Right lobe of liver (tissue), 6 donors: ENCODE measurements around the gene TEX22. TPM values are rescaled to one million over a fixed set of nuclear protein-coding genes. Genes with fewer than 3 reads are reported as not detected.

ENCODE experiments used
- ATAC-seq, 4 donors: fragments of 200-7000 bp; cut with Tn5 transposase; one replicate each; pipeline ENCODE4 v1.9.1; 2020; ENCODE audit warnings: mild to moderate bottlenecking in 4 of 4, moderate library complexity in 4 of 4
- DNase-seq, 3 donors: peaks; one replicate each; pipeline ENCODE4 v3.0.0-alpha.2; 2020
- H3K27ac ChIP-seq, 3 donors: fragments of 200-600 bp; one replicate each; pipeline ENCODE4 v1.8.0; 2022
- H3K27me3 ChIP-seq, 2 donors: fragments of 200-600 bp; one replicate each; pipeline ENCODE4 v1.8.0; 2022
- H3K36me3 ChIP-seq, 4 donors: fragments of 200-600 bp; sonication (generic) in 1 of 4; one replicate each; pipeline versions ENCODE4 v1.5.1 to v1.8.0; 2017 to 2022; ENCODE audit warnings: control low read depth in 1 of 4
- H3K4me1 ChIP-seq, 4 donors: fragments of 200-600 bp; sonication (generic) in 1 of 4; one replicate each; pipeline versions ENCODE4 v1.5.1 to v1.8.0; 2017 to 2022; ENCODE audit warnings: control low read depth in 1 of 4
- H3K4me3 ChIP-seq, 3 donors: fragments of 200-600 bp; one replicate each; pipeline ENCODE4 v1.8.0; 2022
- H3K9me3 ChIP-seq, 4 donors: fragments of 200-600 bp; sonication (generic) in 1 of 4; one replicate each; pipeline versions ENCODE4 v1.5.1 to v1.8.0; 2017 to 2022; ENCODE audit warnings: control low read depth in 1 of 4
- POLR2A ChIP-seq: fragments of 450-650 bp; IDR thresholded peaks from one replicate; pipeline ENCODE4 v1.6.1; 2017; ENCODE audit warnings: antibody characterized with exemption, mild to moderate bottlenecking
- WGBS: methylation state at CpG from one replicate; pipeline ENCODE4 v1.1.6; 2018; ENCODE audit warnings: low coverage, low lambda C conversion rate; ENCODE audit not compliant: insufficient coverage; ENCODE audit errors: missing lambda C conversion rate; 5-methylcytosine and 5-hydroxymethylcytosine counted together
- intact Hi-C, 2 donors: fragments of 100-400 bp; cut with DNase I; formaldehyde crosslinking; loops; one replicate each; pipeline versions ENCODE4 v1.11.2 to v1.14.1; 2022
- total RNA-seq, 6 experiments: library from RNA; depleted of rRNA in 2 of 6; stranded (reverse); fragments of >200 nt in 2 of 6; fragmentation: NEBNext Ultra II Directional in 3 of 6; extraction: Animal tissue kit (Norgen Biotek cat#: 25700) in 3 of 6; gene quantifications; one replicate each; pipeline versions ENCODE4 v1.1.0 to v1.2.4, GENCODE V29; 2016 to 2023
- TF ChIP-seq, protein P1 (sequence below), 4 donors: fragments of 200-600 bp in 3 of 4; fragments of 450-650 bp in 1 of 4; IDR thresholded peaks; one replicate each; pipeline versions ENCODE4 v1.5.1 to v1.8.0; 2016 to 2022; ENCODE audit warnings: antibody characterized with exemption in 4 of 4, mild to moderate bottlenecking in 2 of 4
- donor health status: DM: no; HTN: yes; CAD: no.
- donor health status: DM: no; HTN: no; CAD: no.
- donor health status: DM: no; HTN: no; CAD: no.
- donor health status: DM: no; HTN: yes; CAD: no.
- donor health status: DM: no; HTN: yes; CAD: no.

The TEX22 gene
- total RNA-seq, 6 experiments from 2014 or later: 0.07 to 0.44 (median 0.35) TPM; not detected in 3

DNA sequence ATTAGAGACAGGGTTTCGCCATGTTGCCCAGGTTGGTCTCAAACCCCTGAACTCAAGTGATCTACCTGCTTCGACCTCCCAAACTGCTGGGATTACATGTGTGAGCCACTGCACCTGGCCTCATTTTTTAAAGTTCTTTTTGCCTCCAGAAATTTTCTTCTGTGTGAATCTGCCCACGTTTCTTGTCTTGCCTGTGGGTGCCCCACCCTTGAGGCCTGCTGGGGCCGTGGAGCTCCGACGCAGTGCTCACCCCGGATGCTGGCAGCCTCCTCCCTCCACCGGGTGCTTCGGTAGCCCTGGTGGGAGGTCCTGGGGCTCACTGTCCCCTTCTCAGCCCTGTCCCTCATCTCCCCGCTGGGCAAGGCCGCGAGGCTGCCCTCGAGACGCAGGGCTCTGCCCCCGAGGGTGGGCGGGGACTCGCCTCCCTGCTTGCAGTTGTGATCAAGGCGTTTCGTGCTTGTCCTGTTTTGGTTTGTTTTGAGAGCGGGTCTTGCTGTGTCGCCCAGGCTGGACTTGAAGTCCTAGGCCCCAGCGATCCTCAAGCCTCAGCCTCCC lies 56.8 kb downstream of the TEX22 start:
- Histone ChIP-seq H3K4me1 (no peaks in the 10 kb centered on the region), H3K36me3 (peaks cover 0 to 12% (median 2%) of the 10 kb centered on the region in 4 donors), H3K27ac (no peak overlapping the region), H3K9me3 (no peaks in the 10 kb centered on the region), H3K4me3 (no peak overlapping the region), H3K27me3 (no peaks in the 10 kb centered on the region)
- DNase-seq (no peak), ATAC-seq (no peak)
- intact Hi-C loops: no loop called here
- WGBS: 78% methylated on average over 8 of the region's 22 CpGs
- TF ChIP-seq, protein P1, sequence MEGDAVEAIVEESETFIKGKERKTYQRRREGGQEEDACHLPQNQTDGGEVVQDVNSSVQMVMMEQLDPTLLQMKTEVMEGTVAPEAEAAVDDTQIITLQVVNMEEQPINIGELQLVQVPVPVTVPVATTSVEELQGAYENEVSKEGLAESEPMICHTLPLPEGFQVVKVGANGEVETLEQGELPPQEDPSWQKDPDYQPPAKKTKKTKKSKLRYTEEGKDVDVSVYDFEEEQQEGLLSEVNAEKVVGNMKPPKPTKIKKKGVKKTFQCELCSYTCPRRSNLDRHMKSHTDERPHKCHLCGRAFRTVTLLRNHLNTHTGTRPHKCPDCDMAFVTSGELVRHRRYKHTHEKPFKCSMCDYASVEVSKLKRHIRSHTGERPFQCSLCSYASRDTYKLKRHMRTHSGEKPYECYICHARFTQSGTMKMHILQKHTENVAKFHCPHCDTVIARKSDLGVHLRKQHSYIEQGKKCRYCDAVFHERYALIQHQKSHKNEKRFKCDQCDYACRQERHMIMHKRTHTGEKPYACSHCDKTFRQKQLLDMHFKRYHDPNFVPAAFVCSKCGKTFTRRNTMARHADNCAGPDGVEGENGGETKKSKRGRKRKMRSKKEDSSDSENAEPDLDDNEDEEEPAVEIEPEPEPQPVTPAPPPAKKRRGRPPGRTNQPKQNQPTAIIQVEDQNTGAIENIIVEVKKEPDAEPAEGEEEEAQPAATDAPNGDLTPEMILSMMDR (IDR thresholded peaks at IDR 0.05): no peak
- TF ChIP-seq POLR2A: no peak

DNA sequence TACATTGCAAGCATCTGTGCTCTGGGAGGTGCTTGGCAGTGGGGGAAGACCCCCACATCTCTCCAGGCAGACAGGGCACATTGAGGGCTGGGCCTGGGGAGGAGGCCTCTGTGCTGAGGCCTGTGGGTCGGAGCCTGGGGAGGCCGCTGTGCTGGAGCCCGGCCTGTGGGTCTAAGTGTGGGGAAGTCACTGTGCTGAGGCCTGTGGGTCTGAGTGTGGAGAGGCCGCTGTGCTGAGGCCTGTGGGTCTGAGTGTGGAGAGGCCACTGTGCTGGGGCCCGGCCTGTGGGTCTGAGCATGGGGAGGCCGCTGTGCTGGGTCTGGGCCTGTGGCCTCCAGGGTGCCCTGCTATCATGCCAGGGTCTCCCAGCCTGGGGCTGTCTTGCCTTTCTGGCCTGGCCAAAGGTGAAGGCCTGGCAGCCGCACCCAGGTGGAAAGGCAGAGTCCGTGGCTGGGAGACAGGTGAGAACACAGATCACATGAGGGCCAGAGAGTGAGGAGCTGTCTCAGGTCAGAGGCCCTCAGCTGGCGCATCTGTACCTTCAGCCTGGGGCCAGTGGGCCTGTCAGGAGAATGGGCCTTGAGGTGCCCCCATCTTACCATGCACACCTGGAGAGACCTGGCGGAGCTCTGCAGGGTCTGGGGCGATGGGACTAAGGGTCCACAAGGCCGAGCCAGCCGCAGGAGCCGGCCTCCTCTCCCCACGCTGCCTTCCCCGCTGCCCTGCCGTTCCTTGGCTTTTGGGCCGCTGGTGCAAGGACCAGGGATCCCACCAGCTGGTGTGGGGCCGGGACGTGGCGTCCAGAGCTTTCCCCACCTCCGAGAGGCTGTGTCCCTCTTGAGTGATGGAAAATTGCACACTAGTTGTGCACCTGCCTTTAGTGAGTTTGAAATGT lies 57.7 kb downstream of the TEX22 start:
- Histone ChIP-seq H3K4me1 (no peaks in the 10 kb centered on the region), H3K27me3 (no peaks in the 10 kb centered on the region), H3K27ac (no peak overlapping the region), H3K36me3 (peaks cover 0 to 11% (median 4%) of the 10 kb centered on the region in 4 donors), H3K9me3 (no peaks in the 10 kb centered on the region), H3K4me3 (no peak overlapping the region)
- intact Hi-C loops: no loop called here
- 0% methylated on average over 1 of the region's 22 CpGs for WGBS
- no peak for TF ChIP-seq POLR2A
- TF ChIP-seq, protein P1 (IDR thresholded peaks at IDR 0.05): no peak
- DNase-seq: no peak
- peak in 1 of 4 donors; percentile 4 for ATAC-seq

DNA sequence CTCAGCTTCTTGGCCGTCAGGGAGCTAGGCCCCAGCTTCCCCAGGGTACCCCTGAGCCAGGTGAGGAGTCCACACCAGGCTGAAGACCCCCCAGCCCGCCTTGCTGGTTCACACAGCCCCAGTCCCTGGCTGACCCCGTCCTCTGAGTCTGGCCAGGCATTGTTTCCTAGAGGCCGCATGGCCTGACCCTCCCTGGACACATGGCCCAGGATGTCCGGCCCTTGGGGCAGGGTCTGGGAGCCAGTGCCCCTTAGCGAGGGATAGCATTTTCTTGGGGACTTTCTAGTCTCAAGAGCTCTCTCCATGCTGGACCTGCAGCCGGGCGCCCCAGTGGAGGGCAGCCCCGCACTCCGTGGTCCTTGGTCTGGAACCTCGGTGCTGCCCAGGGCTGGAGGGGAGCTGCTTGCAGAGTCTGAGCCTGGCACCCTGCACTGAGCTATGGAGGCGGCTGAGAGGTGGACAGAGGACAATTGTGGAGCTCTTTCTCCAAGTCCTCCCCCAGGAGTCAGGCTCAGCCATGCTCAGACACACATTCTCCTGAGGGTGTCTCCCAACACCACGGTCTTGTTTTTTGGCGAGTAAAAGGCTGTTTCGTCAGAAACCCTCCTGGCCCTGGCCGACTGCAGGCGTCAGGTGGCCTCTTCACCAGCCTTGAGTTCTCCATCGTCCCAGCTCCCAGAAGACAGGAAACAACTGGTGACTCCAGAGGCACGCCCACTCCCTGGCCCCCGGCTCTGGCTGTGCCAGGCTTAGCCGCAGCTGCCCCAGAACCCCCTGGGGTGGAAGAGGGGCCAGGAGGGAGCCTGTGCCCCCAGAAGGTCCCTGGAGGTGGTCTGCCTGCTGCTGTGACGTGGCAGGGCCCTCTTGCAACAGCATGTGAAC lies 58.6 kb downstream of the TEX22 start:
- no peaks in the 10 kb centered on the region for H3K4me1 ChIP-seq
- 8% methylated on average over 2 of the region's 22 CpGs for WGBS
- peaks cover 0 to 12% (median 4%) of the 10 kb centered on the region in 4 donors for H3K36me3 ChIP-seq
- no peak overlapping the region for H3K27ac ChIP-seq
- intact Hi-C loops: no loop called here
- TF ChIP-seq, protein P1 (IDR thresholded peaks at IDR 0.05): no peak
- TF ChIP-seq POLR2A: no peak
- no peaks in the 10 kb centered on the region for H3K27me3 ChIP-seq
- DNase-seq (no peak), ATAC-seq (peak in 1 of 4 donors; percentile 49)
- no peak overlapping the region for H3K4me3 ChIP-seq
- no peaks in the 10 kb centered on the region for H3K9me3 ChIP-seq

DNA sequence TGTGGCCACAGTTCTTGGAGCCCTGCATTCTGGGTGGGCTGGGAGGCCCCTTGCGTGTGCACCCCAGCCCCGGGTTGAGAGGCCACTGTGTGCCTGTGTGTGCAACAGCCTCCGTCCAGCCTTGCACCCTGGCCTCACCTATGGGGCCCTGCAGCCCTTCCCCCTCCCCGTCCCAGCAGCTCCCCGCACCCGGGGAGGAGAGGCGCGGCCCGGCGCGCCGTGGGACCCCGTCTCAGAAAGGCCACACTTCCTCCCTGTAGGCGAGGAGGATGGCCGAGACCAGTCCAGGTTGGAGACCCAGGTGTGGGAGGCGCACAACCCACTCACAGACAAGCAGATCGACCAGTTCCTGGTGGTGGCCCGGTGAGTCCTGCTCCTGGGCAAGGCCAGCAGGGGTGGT lies 59.7 kb downstream of the TEX22 start:
- intact Hi-C loops: no loop called here
- no peak for DNase-seq
- no peaks in the 10 kb centered on the region for H3K27me3 ChIP-seq
- no peaks in the 10 kb centered on the region for H3K4me1 ChIP-seq
- H3K4me3 ChIP-seq: no peak overlapping the region
- no peak overlapping the region for H3K27ac ChIP-seq
- no CpG with 5 or more reads among the region's 18 CpGs for WGBS
- no peaks in the 10 kb centered on the region for H3K9me3 ChIP-seq
- TF ChIP-seq, protein P1 (IDR thresholded peaks at IDR 0.05): no peak
- no peak for TF ChIP-seq POLR2A
- ATAC-seq: no peak
- H3K36me3 ChIP-seq: peaks cover 0 to 12% (median 2%) of the 10 kb centered on the region in 4 donors
